ENCODE results near the gene ITIH4.

ITIH4 gene

GRCh38 chr3:52829906-52830463 lies 487 bp downstream of the ITIH4 start:
- no peak for DNase-seq

GRCh38 chr3:52829482-52829881 lies 990 bp downstream of the ITIH4 start:
- DNase-seq, result no peak

- DNase-seq, result no peak
Observed at GRCh38 chr3:52827866-52828376, 2.6 kb downstream of the ITIH4 start.

GRCh38 chr3:52827441-52827840 lies 3.0 kb downstream of the ITIH4 start:
- no peak for DNase-seq

GRCh38 chr3:52824037-52824436 lies 6.4 kb downstream of the ITIH4 start:
- DNase-seq, result no peak

- no peak for DNase-seq
Observed at GRCh38 chr3:52822363-52822762, 8.1 kb downstream of the ITIH4 start.

GRCh38 chr3:52820736-52821135 lies 9.7 kb downstream of the ITIH4 start:
- DNase-seq, result no peak

GRCh38 chr3:52819936-52820335 lies 10.5 kb downstream of the ITIH4 start:
- DNase-seq, result no peak

GRCh38 chr3:52817860-52818259 lies 12.6 kb downstream of the ITIH4 start:
- DNase-seq, result no peak

GRCh38 chr3:52817221-52817620 lies 13.3 kb downstream of the ITIH4 start:
- DNase-seq, result no peak

- DNase-seq, result no peak
Observed at GRCh38 chr3:52816654-52817053, 13.8 kb downstream of the ITIH4 start.

- DNase-seq, result no peak
Observed at GRCh38 chr3:52816199-52816598, 14.3 kb downstream of the ITIH4 start.

GRCh38 chr3:52813810-52814209 lies 16.7 kb downstream of the ITIH4 start:
- no peak for DNase-seq

- DNase-seq, result no peak
Observed at GRCh38 chr3:52811452-52812011, 18.9 kb downstream of the ITIH4 start.

GRCh38 chr3:52810923-52811322 lies 19.5 kb downstream of the ITIH4 start:
- no peak for DNase-seq

GRCh38 chr3:52809662-52810377 lies 20.7 kb downstream of the ITIH4 start:
- DNase-seq, result no peak

- DNase-seq, result no peak
Observed at GRCh38 chr3:52809149-52809548, 21.3 kb downstream of the ITIH4 start.

- DNase-seq, result no peak
Observed at GRCh38 chr3:52805270-52806039, 25.0 kb downstream of the ITIH4 start.

- DNase-seq, result no peak
Observed at GRCh38 chr3:52801839-52802238, 28.6 kb downstream of the ITIH4 start.

- no peak for DNase-seq
Observed at GRCh38 chr3:52800079-52800478, 30.4 kb downstream of the ITIH4 start.

GRCh38 chr3:52798978-52799476 lies 31.4 kb downstream of the ITIH4 start:
- DNase-seq, result peak; percentile 4

GRCh38 chr3:52798376-52798977 lies 32.0 kb downstream of the ITIH4 start:
- no peak for DNase-seq

GRCh38 chr3:52796411-52796810 lies 34.1 kb downstream of the ITIH4 start:
- DNase-seq, result no peak

All from CD4-positive, alpha-beta T cell treated with Interleukin-4 for 4 hours (primary cell).